Keratinocyte (primary cell): ENCODE data around the gene TENT4A. TPM values are rescaled to one million over a fixed set of nuclear protein-coding genes. Genes with fewer than 3 reads are reported as not detected.

Experiments used
- DNase-seq: peaks from one replicate; pipeline ENCODE4 v3.0.0-alpha.2; 2011; ENCODE audit warnings: low read depth, missing footprints, low spot score
- FAIRE-seq: peaks from 2 replicates; lab custom pipeline; 2011; peaks lifted over from hg19 to GRCh38; lab: Jason Lieb, UNC
- H2AFZ ChIP-seq: 2 replicates; pipeline ENCODE4 v1.6.0; 2012; ENCODE audit warnings: low read length, control low read depth, inconsistent platforms; ENCODE audit not compliant: control insufficient read depth
- H3K27ac ChIP-seq: 2 replicates; pipeline ENCODE4 v1.5.1; 2011; ENCODE audit warnings: low read length; ENCODE audit not compliant: control insufficient read depth, insufficient read depth
- H3K27me3 ChIP-seq: 3 replicates; pipeline ENCODE4 v1.6.0; 2011; ENCODE audit warnings: low read length; ENCODE audit not compliant: control insufficient read depth, insufficient read depth; ENCODE audit errors: extremely low read depth
- H3K36me3 ChIP-seq, 2 experiments: 2 replicates in 1 of 2; 3 replicates in 1 of 2; pipeline ENCODE4 v1.5.1; 2011; ENCODE audit warnings: low read length in 2 of 2, mild to moderate bottlenecking in 1 of 2; ENCODE audit not compliant: control insufficient read depth in 2 of 2, insufficient read depth in 2 of 2; ENCODE audit errors: extremely low read depth in 1 of 2
- H3K4me1 ChIP-seq: 3 replicates; pipeline ENCODE4 v1.5.1; 2011; ENCODE audit warnings: low read length; ENCODE audit not compliant: control insufficient read depth, insufficient read depth; ENCODE audit errors: extremely low read depth
- H3K4me2 ChIP-seq: 3 replicates; pipeline ENCODE4 v1.6.0; 2011; ENCODE audit warnings: low read depth, low read length; ENCODE audit not compliant: control insufficient read depth, insufficient read depth; ENCODE audit errors: extremely low read depth
- H3K4me3 ChIP-seq, 3 experiments: fragments of 200-600 bp in 1 of 3; sonication (generic) in 1 of 3; 2 replicates in 2 of 3; 3 replicates in 1 of 3; pipeline ENCODE4 v1.5.1; 2011 to 2016; ENCODE audit warnings: low read length in 3 of 3, mild to moderate bottlenecking in 3 of 3, control low read depth in 2 of 3, inconsistent platforms in 1 of 3, low read depth in 1 of 3, mixed read lengths in 1 of 3, mixed run types in 1 of 3, moderate library complexity in 1 of 3; ENCODE audit not compliant: control insufficient read depth in 2 of 3, insufficient read depth in 2 of 3; ENCODE audit errors: extremely low read depth in 1 of 3
- H3K79me2 ChIP-seq: 2 replicates; pipeline ENCODE4 v1.6.0; 2012; ENCODE audit warnings: low read length; ENCODE audit not compliant: control insufficient read depth, insufficient read depth
- H3K9ac ChIP-seq: 3 replicates; pipeline ENCODE4 v1.6.0; 2011; ENCODE audit warnings: low read length; ENCODE audit not compliant: control insufficient read depth, insufficient read depth; ENCODE audit errors: extremely low read depth
- H3K9me1 ChIP-seq: 3 replicates; pipeline ENCODE4 v1.6.0; 2011; ENCODE audit warnings: low read length; ENCODE audit not compliant: control insufficient read depth, insufficient read depth; ENCODE audit errors: extremely low read depth
- H3K9me3 ChIP-seq: 2 replicates; pipeline ENCODE4 v1.5.1; 2012; ENCODE audit warnings: low read depth, low read length; ENCODE audit not compliant: control insufficient read depth
- H4K20me1 ChIP-seq: 3 replicates; pipeline ENCODE4 v1.6.0; 2011; ENCODE audit warnings: low read length; ENCODE audit not compliant: control insufficient read depth, insufficient read depth; ENCODE audit errors: extremely low read depth
- EZH2 ChIP-seq: IDR thresholded peaks from one replicate; pipeline ENCODE4 v1.6.1; 2012; ENCODE audit warnings: inconsistent platforms, mild to moderate bottlenecking, low read length, moderate library complexity
- dilution Hi-C: fragments of 300-500 bp; cut with MboI; formaldehyde crosslinking; loops from one replicate; pipeline ENCODE4 v1.7.0; 2020; ENCODE audit warnings: low sequenced_read_pairs; ENCODE audit not compliant: extremely low pct_ligation_motif_present
- polyA plus RNA-seq, 5 experiments: library from polyadenylated mRNA; depleted of rRNA in 3 of 5; stranded (reverse) in 3 of 5; stranded (forward) in 1 of 5; unstranded in 1 of 5; fragments of >200 nt; gene quantifications; 1 replicate in 1 of 5; 2 replicates in 3 of 5; 3 replicates in 1 of 5; pipeline versions ENCODE4 v1.2.1 to v1.2.3, GENCODE V29; 2011 to 2012; ENCODE audit warnings: missing spikeins in 2 of 5, low read depth in 1 of 5, low replicate concordance in 1 of 5
- TF ChIP-seq, protein P1 (sequence below), 3 experiments: IDR thresholded peaks in 1 of 3; conservative IDR thresholded peaks in 1 of 3; optimal IDR thresholded peaks in 1 of 3; 2 replicates in 2 of 3; 3 replicates in 1 of 3; pipeline versions ENCODE3 to v1.5.1; 2011; ENCODE audit warnings: low read length in 3 of 3, mild to moderate bottlenecking in 3 of 3, moderate library complexity in 2 of 3, control low read depth in 1 of 3, inconsistent platforms in 1 of 3; ENCODE audit not compliant: insufficient read depth in 2 of 3; ENCODE audit errors: extremely low read depth in 1 of 3

Gene TENT4A
- polyA plus RNA-seq, 1 donor (not counting 4 experiments of a cell fraction or from before 2014, with no cell fraction given), result 5.9 TPM

DNA sequence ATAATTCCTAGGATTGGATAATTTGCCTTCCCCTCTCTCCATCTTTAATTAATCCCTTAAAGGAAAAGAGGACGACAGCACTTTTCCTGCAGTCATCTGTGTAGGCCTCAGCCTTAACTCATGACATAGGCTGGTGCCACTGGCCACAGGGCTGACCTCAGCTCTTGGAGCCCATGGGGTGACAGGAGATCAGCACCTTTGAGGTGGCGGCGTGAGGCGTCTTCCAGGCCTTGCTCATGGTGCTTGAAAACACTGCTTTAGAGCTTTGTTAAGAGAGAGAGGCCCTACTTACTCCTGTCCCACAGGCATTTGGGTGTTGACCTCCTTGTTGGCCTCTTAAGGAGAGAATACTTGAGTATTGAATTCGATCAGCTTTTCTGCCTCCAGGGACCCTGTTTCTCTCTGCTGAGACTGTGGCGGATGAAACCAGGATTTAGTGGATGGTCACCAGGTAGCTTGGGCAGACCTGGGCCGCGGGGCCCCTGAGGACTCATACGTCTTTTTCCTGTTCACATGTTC lies 23.4 kb downstream of the TENT4A start:
- Histone ChIP-seq H3K27ac (no peak overlapping the region), H4K20me1 (peaks cover 5% of the 10 kb centered on the region), H2AFZ (no peak overlapping the region), H3K4me2 (no peak overlapping the region), H3K36me3 (peaks cover 27 to 29% of the 10 kb centered on the region in 2 experiments), H3K4me1 (peaks cover 5% of the 10 kb centered on the region), H3K4me3 (no peak overlapping the region), H3K9me3 (no peaks in the 10 kb centered on the region), H3K79me2 (peaks cover 77% of the 10 kb centered on the region), H3K9me1 (no peaks in the 10 kb centered on the region), H3K9ac (no peak overlapping the region), H3K27me3 (no peaks in the 10 kb centered on the region)
- no peak for TF ChIP-seq EZH2
- TF ChIP-seq, protein P1, sequence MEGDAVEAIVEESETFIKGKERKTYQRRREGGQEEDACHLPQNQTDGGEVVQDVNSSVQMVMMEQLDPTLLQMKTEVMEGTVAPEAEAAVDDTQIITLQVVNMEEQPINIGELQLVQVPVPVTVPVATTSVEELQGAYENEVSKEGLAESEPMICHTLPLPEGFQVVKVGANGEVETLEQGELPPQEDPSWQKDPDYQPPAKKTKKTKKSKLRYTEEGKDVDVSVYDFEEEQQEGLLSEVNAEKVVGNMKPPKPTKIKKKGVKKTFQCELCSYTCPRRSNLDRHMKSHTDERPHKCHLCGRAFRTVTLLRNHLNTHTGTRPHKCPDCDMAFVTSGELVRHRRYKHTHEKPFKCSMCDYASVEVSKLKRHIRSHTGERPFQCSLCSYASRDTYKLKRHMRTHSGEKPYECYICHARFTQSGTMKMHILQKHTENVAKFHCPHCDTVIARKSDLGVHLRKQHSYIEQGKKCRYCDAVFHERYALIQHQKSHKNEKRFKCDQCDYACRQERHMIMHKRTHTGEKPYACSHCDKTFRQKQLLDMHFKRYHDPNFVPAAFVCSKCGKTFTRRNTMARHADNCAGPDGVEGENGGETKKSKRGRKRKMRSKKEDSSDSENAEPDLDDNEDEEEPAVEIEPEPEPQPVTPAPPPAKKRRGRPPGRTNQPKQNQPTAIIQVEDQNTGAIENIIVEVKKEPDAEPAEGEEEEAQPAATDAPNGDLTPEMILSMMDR (optimal IDR thresholded peaks at IDR 0.05 in 1 of 3, IDR thresholded peaks at IDR 0.05 in 1 of 3, conservative IDR thresholded peaks at IDR 0.05 in 1 of 3; ENCODE audit: extremely low read depth in 1 of 3, insufficient read depth in 2 of 3, low read length in 3 of 3), result no peak
- dilution Hi-C loops, result no loop called here
- no peak for FAIRE-seq
- DNase-seq, result no peak

DNA sequence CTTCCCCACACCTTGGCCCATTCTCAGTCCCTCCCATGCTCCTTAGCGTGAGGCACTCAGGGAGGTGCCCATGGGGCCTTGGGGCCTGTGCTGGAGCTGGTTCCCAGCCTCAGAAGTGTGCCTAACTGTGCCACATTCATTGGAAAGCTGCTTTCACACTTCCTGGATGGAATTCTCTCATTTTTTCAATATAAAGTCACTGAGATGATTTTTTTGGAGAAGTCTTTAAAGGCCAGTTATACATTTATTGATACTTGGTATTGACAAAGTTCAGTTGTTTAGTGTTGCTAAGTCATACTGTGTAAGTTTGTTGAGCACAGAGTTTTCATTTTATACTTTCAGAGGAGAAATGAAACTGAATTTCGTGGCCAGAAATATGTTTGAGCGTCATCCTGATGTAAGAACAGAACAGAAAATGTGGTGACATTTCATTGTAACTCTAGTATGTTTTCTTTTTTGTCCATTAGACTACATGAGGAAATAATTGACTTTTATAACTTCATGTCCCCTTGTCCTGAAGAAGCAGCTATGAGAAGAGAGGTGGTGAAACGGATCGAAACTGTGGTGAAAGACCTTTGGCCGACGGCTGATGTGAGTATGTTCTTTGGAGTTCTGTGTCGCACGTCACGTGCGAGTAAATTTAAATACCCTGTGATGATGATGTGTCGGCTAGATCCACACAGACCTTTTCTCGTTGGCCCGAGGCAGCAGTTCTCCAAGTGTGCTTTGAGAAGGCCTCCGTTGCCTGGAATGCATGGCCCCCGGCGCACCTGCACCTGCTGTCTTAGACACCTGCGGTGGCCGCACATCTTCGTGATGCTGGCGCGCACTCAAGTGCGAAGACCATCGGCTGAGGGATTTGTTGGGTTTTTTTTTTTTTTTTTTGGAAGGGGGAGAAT lies 24.1 kb downstream of the TENT4A start:
- Histone ChIP-seq H3K4me2 (no peak overlapping the region), H3K79me2 (peaks cover 70% of the 10 kb centered on the region), H3K9ac (no peak overlapping the region), H4K20me1 (peaks cover 5% of the 10 kb centered on the region), H3K4me1 (peaks cover 5% of the 10 kb centered on the region), H3K27me3 (no peaks in the 10 kb centered on the region), H3K27ac (no peak overlapping the region), H3K36me3 (peaks cover 27 to 29% of the 10 kb centered on the region in 2 experiments), H2AFZ (no peak overlapping the region), H3K4me3 (no peak overlapping the region), H3K9me1 (no peaks in the 10 kb centered on the region), H3K9me3 (no peaks in the 10 kb centered on the region)
- TF ChIP-seq EZH2, result no peak
- TF ChIP-seq, protein P1 (optimal IDR thresholded peaks at IDR 0.05 in 1 of 3, IDR thresholded peaks at IDR 0.05 in 1 of 3, conservative IDR thresholded peaks at IDR 0.05 in 1 of 3; ENCODE audit: extremely low read depth in 1 of 3, insufficient read depth in 2 of 3, low read length in 3 of 3), result no peak
- DNase-seq (no peak), FAIRE-seq (no peak)
- dilution Hi-C loops, result no loop called here
